Measurements from ENCODE around the gene C1QTNF9B.
"Not testable (repeated sequence)": the region's sequence is repeated elsewhere in the genome, so short reads cannot be mapped to it uniquely, and the experiment has no call there.

The C1QTNF9B gene

GRCh38 chr13:23912469-23912868, 15.2 kb upstream of the C1QTNF9B start:
- Mint-ChIP-seq H3K4me1 (ENCODE audit: low read depth) (peaks cover 1% of the 10 kb centered on the region), H3K9me3 (no peaks in the 10 kb centered on the region), H3K27ac (no peak overlapping the region), H3K27me3 (ENCODE audit: low read depth) (peaks cover 50% of the 10 kb centered on the region), H3K36me3 (ENCODE audit: low read depth) (no peaks in the 10 kb centered on the region), H3K4me3 (no peak overlapping the region)
- no peak for DNase-seq (ENCODE audit: low spot score)

DNA sequence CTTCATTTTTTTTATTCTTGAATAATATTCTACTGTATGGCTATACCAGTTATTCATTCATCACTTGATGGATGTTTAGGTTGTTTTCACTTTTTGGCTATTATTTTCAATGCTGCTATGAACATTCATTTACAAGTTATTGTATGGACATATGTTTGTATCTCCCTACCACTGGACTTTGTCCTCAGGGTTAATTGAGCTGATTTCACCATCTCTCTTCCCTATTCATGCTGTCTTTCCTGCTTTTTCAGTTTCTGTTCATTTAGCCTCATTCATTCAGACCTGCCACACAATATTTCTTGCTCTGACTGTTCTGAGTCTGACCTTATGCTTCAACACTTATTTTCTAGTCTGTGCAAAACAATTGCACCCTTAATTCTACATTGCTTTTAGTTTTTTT, 12.3 kb upstream of the C1QTNF9B start:
- peaks cover 46% of the 10 kb centered on the region for H3K27me3 Mint-ChIP-seq (ENCODE audit: low read depth)
- H3K9me3 Mint-ChIP-seq, result no peaks in the 10 kb centered on the region
- H3K27ac Mint-ChIP-seq, result no peak overlapping the region
- no peak for DNase-seq (ENCODE audit: low spot score)
- peaks cover 1% of the 10 kb centered on the region for H3K4me1 Mint-ChIP-seq (ENCODE audit: low read depth)
- no peak overlapping the region for H3K4me3 Mint-ChIP-seq
- H3K36me3 Mint-ChIP-seq (ENCODE audit: low read depth), result no peaks in the 10 kb centered on the region

DNA sequence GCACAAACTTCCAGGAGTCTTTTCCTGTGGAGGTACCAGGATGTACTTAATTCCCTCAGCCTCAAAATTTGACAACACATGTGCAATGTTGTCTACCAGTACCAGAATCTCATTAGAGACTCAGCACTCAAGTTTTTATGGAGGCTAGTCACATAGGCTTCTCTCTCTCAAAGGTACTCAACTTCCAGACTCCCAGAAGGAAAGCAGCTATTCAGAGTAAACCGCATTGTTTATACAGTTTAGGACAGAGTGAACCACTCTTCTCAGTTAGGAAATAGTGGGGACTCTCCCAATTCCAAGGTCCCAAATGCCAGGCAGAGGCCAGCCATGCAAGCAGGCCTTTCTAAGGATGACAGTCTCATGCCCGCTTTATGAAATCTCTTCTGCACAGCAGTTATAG, 8.5 kb upstream of the C1QTNF9B start:
- Mint-ChIP-seq H3K27ac (no peak overlapping the region), H3K9me3 (no peaks in the 10 kb centered on the region), H3K4me3 (no peak overlapping the region), H3K27me3 (ENCODE audit: low read depth) (peaks cover 59% of the 10 kb centered on the region), H3K4me1 (ENCODE audit: low read depth) (no peaks in the 10 kb centered on the region), H3K36me3 (ENCODE audit: low read depth) (no peaks in the 10 kb centered on the region)
- DNase-seq (ENCODE audit: low spot score), result no peak

DNA sequence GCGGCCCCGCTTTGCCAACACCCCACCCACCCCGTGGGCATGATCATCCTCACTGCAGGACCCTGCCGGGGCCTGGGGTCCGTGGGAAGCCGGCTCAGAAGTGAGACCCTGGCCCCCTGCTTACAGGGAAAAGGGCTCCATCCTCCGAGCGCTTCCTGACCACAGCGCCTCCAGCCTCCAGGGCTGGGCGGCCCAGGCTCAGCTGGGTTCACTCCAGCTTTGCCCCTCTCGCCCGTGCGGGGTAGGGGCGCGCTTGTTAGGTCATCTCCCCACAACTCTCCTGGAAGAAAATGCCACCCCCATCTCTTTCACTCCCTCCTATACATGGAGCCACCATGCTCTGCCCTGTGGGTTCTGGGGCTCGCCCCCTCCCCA, 6.6 kb upstream of the C1QTNF9B start:
- Mint-ChIP-seq H3K27ac (no peak overlapping the region), H3K9me3 (no peaks in the 10 kb centered on the region), H3K4me1 (ENCODE audit: low read depth) (peaks cover 9% of the 10 kb centered on the region), H3K4me3 (no peak overlapping the region), H3K27me3 (ENCODE audit: low read depth) (peaks cover 52% of the 10 kb centered on the region), H3K36me3 (ENCODE audit: low read depth) (no peaks in the 10 kb centered on the region)
- DNase-seq (ENCODE audit: low spot score), result no peak

DNA sequence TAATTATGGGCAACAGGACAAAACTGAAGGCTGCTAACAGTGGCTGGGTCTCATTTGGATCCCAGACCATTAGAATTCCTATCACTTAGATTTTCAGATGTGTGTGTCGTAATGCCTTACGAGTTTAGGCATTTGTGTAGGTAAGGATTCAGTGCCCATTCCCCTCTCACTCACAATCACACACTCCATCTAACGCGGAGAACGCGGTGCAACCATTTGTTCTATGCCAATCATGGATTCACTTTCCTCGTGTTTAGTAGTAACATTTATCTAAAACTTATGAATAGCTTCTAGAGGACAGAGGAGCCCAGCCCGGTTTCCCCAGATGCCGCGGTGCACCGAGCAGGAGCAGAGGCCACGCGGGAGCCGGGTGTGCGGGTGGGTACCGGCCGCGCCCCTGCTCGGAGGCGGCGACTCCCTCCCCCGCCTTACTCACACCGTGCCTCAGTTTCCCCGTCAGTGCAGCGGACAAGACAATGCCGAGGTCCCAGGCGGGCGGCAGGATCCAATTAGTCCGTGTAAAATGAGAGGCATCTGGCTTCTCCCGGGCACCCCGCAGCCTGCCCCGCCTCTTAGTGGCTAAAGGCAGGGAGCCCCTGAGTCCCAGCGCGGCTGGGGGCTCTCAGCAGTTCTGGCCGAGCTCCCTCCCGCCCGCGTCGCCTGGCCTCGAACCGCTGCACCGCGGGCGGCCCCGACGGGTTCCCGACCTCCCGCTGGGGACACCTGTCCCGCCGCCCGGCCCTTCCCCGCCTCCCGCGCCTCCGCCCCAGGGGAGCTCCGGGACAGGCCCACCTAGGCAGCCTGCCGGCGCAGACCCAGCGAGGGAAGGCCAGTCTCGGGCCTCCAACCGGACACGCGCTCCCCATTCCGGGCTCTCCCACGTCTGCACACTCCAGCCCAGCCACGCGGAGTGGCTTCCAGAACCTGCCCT, 5.9 kb upstream of the C1QTNF9B start:
- Mint-ChIP-seq H3K36me3 (ENCODE audit: low read depth) (no peaks in the 10 kb centered on the region), H3K27me3 (ENCODE audit: low read depth) (peaks cover 52% of the 10 kb centered on the region), H3K9me3 (no peaks in the 10 kb centered on the region), H3K27ac (no peak overlapping the region), H3K4me1 (ENCODE audit: low read depth) (peaks cover 9% of the 10 kb centered on the region), H3K4me3 (no peak overlapping the region)
- no peak for DNase-seq (ENCODE audit: low spot score)

- no peaks in the 10 kb centered on the region for H3K9me3 Mint-ChIP-seq
- peaks cover 9% of the 10 kb centered on the region for H3K4me1 Mint-ChIP-seq (ENCODE audit: low read depth)
- no peaks in the 10 kb centered on the region for H3K36me3 Mint-ChIP-seq (ENCODE audit: low read depth)
- no peak for DNase-seq (ENCODE audit: low spot score)
- H3K27ac Mint-ChIP-seq, result no peak overlapping the region
- peaks cover 46% of the 10 kb centered on the region for H3K27me3 Mint-ChIP-seq (ENCODE audit: low read depth)
- H3K4me3 Mint-ChIP-seq, result no peak overlapping the region
Measured at GRCh38 chr13:23901365-23901764, 4.1 kb upstream of the C1QTNF9B start.

DNA sequence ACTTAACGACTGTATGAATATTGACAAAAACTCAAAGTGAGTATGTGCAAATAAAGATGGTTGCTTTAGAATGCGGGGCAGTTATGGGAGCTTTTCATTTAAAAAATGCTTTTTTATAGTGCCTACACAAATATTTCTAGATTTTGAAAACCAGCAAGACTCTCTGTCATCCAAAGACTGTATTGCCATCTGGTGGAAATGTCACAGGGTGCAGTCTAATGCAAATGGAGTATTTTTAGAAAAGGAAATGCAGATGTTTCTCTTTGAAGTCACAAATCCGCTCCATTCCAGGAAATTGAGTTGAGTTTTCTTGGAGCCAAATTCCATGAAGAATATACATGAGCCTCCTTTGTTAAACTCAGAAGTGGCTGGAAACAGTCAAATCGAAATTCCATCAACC, 2.3 kb upstream of the C1QTNF9B start:
- H3K9me3 Mint-ChIP-seq, result no peaks in the 10 kb centered on the region
- H3K4me3 Mint-ChIP-seq, result no peak overlapping the region
- peaks cover 34% of the 10 kb centered on the region for H3K27me3 Mint-ChIP-seq (ENCODE audit: low read depth)
- H3K4me1 Mint-ChIP-seq (ENCODE audit: low read depth), result peaks cover 9% of the 10 kb centered on the region
- H3K36me3 Mint-ChIP-seq (ENCODE audit: low read depth), result no peaks in the 10 kb centered on the region
- DNase-seq (ENCODE audit: low spot score), result no peak
- H3K27ac Mint-ChIP-seq, result no peak overlapping the region

- Mint-ChIP-seq H3K27me3 (ENCODE audit: low read depth) (peaks cover 25% of the 10 kb centered on the region), H3K9me3 (no peaks in the 10 kb centered on the region), H3K4me1 (ENCODE audit: low read depth) (peaks cover 9% of the 10 kb centered on the region), H3K36me3 (ENCODE audit: low read depth) (no peaks in the 10 kb centered on the region), H3K4me3 (no peak overlapping the region), H3K27ac (no peak overlapping the region)
- DNase-seq (ENCODE audit: low spot score), result no peak
Measured at GRCh38 chr13:23898101-23898500, 799 bp upstream of the C1QTNF9B start.

- not testable (repeated sequence) for H3K27ac Mint-ChIP-seq; H3K4me1 Mint-ChIP-seq (ENCODE audit: low read depth); H3K27me3 Mint-ChIP-seq (ENCODE audit: low read depth)
Measured at GRCh38 chr13:23894746-23895145, 2.6 kb downstream of the C1QTNF9B start.

DNA sequence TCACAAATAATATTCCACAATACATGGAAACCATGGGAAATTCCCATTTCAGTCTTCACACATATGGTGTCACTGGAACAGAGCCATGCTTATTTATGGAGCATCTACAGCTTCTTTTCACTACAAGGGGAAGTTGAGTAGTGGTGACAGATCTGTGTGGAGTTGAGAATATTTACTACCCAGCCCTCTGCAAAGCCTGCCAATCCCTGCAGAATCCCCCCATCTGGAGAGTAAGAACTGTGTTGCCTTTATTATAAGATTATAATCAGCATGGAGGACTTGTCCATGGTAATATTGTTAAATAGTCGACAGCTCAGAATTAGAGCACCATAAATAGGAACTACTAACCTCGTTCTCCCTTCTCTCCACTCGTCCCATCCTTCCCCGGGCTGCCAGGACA, 3.5 kb downstream of the C1QTNF9B start:
- H3K27ac Mint-ChIP-seq; H3K4me1 Mint-ChIP-seq (ENCODE audit: low read depth); H3K9me3 Mint-ChIP-seq; H3K4me3 Mint-ChIP-seq; DNase-seq (ENCODE audit: low spot score); H3K27me3 Mint-ChIP-seq (ENCODE audit: low read depth); H3K36me3 Mint-ChIP-seq (ENCODE audit: low read depth): not testable (repeated sequence)

More at GRCh38 chr13:23894746-23895145, 2.6 kb downstream of the C1QTNF9B start:
- not testable (repeated sequence) for DNase-seq (ENCODE audit: low spot score); H3K36me3 Mint-ChIP-seq (ENCODE audit: low read depth); H3K4me3 Mint-ChIP-seq; H3K9me3 Mint-ChIP-seq

GRCh38 chr13:23889615-23890607, 7.4 kb downstream of the C1QTNF9B start:
- Mint-ChIP-seq H3K27me3 (ENCODE audit: low read depth) (no peaks in the 10 kb centered on the region), H3K4me1 (ENCODE audit: low read depth) (peaks cover 21% of the 10 kb centered on the region), H3K36me3 (ENCODE audit: low read depth) (peaks cover 3% of the 10 kb centered on the region), H3K27ac (peak overlapping the region; percentile 82), H3K4me3 (peak overlapping the region; percentile 88), H3K9me3 (no peaks in the 10 kb centered on the region)
- DNase-seq (ENCODE audit: low spot score), result no peak

- Mint-ChIP-seq H3K27ac (peak within 1 kb of the TSS; percentile 82), H3K4me3 (peak within 1 kb of the TSS; percentile 88), H3K9me3 (no peaks in the 10 kb centered on the region), H3K4me1 (ENCODE audit: low read depth) (peaks cover 21% of the 10 kb centered on the region), H3K27me3 (ENCODE audit: low read depth) (no peaks in the 10 kb centered on the region), H3K36me3 (ENCODE audit: low read depth) (peaks cover 5% of the 10 kb centered on the region)
- DNase-seq (ENCODE audit: low spot score), result peak; percentile 93
Measured at GRCh38 chr13:23888658-23889614, 8.4 kb downstream of the C1QTNF9B start, which contains the start of gene MIPEP. TSS of gene MIPEP (minus strand) at chr13:23889400. CDS start at chr13:23889320, 80 bp downstream.

- not testable (repeated sequence) for H3K36me3 Mint-ChIP-seq (ENCODE audit: low read depth); H3K27ac Mint-ChIP-seq; H3K9me3 Mint-ChIP-seq; H3K4me3 Mint-ChIP-seq; H3K27me3 Mint-ChIP-seq (ENCODE audit: low read depth); DNase-seq (ENCODE audit: low spot score)
- H3K4me1 Mint-ChIP-seq (ENCODE audit: low read depth), result peaks cover 14% of the 10 kb centered on the region
Measured at GRCh38 chr13:23884361-23884760, 12.9 kb downstream of the C1QTNF9B start.

All from T-helper 2 cell treated with Interferon-gamma antibody and Interleukin-4, amounts not matched to agents 5 μg/mL and 100 μg/mL, for 36 hours (primary cell).